GM19043 (cell line): Measurements from ENCODE around the gene PODXL.
"Not testable (repeated sequence)": the region's sequence is repeated elsewhere in the genome, so short reads cannot be mapped to it uniquely, and the experiment has no call there.

ENCODE experiments used
- ATAC-seq: cut with Tn5 transposase; IDR thresholded peaks from one replicate; pipeline ENCODE4 v1.9.1; 2021; ENCODE audit warnings: low read depth; ENCODE audit not compliant: unreplicated experiment

PODXL gene

GRCh38 chr7:131538813-131539179 is 17.6 kb downstream of the PODXL start:
- no peak for ATAC-seq

DNA sequence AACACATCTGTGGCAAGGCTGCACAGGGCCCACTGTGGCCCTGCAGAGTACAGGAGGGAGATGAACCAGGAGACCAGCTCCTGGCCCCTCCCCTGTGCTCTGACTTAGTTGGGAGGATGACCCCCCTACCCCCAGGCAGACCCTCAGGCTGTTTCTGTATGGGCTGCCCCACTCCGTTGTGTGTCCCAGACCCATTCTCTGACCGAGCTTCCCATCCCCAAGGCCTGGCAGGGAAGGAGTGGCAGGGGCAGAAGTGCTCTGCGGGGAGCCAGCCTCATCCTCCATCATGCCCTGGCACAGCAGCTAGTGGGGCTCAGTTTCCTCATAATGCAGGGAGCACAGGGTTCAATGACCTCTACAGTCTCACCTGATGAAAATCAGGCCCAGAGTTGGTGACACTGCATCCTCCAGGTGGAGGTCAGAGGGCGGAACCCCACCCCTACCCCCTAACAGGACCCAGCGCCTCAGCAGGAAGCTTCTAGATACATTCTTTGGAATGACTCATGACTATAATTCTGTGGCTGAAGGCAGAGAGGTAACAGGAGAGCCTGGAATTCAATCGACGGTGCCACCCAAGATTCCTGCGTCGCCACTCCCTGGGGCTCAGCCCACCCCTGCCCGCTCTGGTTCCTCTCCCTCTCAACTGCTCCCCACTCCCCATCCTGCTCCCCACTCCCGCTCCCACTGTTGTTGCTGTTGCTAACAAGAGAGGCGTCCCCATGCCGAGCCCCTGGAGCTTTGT is 18.2 kb downstream of the PODXL start:
- no peak for ATAC-seq

- ATAC-seq, result no peak
Measured at GRCh38 chr7:131537571-131537978, 18.9 kb downstream of the PODXL start.

- no peak for ATAC-seq
Measured at GRCh38 chr7:131536361-131536849, 20.0 kb downstream of the PODXL start.

- ATAC-seq, result no peak
Measured at GRCh38 chr7:131533566-131534561, 22.6 kb downstream of the PODXL start.

DNA sequence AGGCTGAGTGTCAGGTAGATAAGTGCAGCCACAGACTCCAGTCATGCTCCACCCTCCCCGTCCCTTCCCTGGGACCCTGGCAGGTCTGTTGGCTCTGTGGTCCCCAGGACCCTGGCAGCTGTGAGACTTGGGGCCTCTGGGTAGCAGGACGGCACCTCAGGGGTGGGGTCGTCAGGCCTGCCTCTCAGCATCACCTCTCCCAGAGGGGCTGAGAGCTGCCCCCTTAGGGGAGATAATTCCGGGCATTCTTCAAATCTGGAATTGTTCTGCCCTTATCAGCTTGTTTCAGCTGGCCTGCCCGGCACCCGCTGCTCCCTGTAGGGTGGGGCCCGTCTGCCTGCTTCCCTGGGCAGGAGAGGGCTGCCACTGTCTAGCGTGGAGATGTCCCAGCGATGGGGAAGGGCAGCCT is 23.3 kb downstream of the PODXL start:
- no peak for ATAC-seq

- ATAC-seq, result no peak
Measured at GRCh38 chr7:131532570-131533091, 23.8 kb downstream of the PODXL start.

GRCh38 chr7:131530137-131530536 is 26.3 kb downstream of the PODXL start:
- ATAC-seq, result no peak

- no peak for ATAC-seq
Measured at GRCh38 chr7:131529617-131530016, 26.8 kb downstream of the PODXL start.

DNA sequence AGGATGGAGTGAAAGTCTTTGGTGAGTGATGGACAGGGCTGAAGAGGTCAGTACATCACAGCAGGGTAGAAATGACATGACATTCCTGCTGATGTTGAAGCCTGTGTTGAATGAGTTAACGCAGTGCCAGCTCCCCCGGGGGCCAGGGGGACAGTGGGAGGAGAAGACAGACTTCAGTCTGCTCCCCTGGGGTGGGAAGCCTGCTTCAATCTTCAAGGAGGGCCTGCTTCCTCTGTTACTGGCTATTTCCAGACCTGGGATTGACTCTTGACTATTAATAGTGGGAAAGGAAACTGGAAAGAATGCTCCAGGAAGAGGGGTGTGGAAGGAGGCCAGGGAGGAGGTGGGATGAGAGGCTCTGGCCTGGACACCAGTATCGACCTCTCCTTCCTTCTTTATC is 27.2 kb downstream of the PODXL start:
- ATAC-seq, result no peak

GRCh38 chr7:131527456-131527855 is 29.0 kb downstream of the PODXL start:
- no peak for ATAC-seq

DNA sequence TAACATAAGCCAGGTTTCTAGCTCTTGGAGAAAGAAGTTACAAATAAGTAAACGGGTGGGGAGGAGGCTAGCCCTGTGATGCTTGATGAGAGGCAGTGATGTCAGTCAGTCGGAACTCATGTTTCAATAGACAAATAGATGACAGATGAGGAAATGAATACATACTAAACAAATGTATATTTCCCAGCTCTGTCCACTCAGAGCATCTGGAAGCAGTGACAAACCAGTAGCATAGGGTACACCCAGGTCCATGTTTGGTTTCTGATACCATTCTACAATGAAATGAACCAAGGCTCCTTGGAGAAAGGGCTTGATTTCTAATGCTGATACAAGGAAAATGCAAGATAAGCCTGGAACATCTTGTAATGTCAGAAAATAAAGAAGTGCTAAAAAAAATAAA is 30.6 kb downstream of the PODXL start:
- no peak for ATAC-seq

- no peak for ATAC-seq
Measured at GRCh38 chr7:131524703-131525102, 31.7 kb downstream of the PODXL start.

GRCh38 chr7:131524115-131524514 is 32.3 kb downstream of the PODXL start:
- ATAC-seq, result no peak

- no peak for ATAC-seq
Measured at GRCh38 chr7:131522325-131522930, 34.0 kb downstream of the PODXL start.

GRCh38 chr7:131521651-131522163 is 34.7 kb downstream of the PODXL start:
- ATAC-seq, result no peak

DNA sequence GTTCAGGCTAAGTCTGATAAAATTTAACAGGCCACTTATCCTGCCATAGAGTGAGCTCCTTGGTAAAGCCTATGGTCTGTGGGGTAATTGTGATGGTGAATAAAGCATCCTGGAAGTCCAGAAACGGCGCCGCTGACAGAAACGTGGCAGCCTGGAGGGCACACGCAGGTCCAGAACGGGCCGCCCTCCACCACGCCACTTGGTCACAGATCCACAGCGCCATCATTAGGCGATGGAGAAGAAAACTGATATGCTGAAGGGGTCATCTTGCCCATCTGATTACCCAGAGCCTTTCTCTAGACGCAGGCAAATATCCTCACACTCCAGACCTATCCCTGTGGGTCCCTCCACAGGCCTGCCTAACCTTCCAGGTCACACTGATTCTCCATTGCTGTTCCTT is 37.8 kb downstream of the PODXL start:
- ATAC-seq, result no peak

- ATAC-seq, result no peak
Measured at GRCh38 chr7:131517218-131517923, 39.1 kb downstream of the PODXL start.

DNA sequence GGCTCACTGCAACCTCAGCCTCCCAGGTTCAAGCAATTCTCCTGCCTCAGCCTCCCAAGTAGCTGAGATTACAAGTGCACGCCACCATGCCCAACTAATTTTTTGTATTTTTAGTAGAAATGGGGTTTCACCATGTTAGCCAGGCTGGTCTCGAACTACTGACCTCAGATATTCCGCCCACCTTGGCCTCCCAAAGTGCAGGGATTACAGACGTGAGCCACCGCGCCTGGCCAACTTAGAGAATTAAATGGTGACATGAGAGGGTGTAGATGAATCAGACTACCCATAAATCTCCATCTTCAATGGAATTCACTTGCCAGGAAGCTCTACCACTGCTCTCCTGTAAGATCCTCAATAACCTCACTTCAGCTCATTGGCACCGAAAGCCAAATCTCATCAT is 41.0 kb downstream of the PODXL start:
- ATAC-seq, result not testable (repeated sequence)
